ENCODE results near the gene EPYC.

Gene EPYC

DNA sequence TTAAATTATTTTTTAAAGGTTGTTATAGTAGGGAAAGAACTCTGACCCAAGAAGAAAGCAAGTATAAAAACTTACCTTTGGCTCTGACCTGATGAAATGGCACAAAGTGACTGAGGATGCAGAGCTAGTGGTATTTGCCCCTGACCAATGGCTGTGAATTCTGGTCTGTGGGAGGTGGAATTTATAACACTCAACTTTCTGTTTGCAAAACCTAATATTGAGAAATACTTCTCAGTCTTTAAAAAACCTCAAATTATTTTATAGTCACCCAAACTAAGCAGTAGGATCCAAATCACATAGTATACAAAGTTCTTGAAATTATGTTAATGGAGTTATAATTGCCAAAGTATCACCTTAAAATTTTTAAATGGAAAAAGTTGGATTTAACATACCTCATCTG is at the start of gene EPYC:
Gene EPYC (minus strand): TSS at position 101 of the 400 bp plus-strand sequence. CDS start 2,407 bp downstream, outside the sequence.
- no peak for DNase-seq

DNA sequence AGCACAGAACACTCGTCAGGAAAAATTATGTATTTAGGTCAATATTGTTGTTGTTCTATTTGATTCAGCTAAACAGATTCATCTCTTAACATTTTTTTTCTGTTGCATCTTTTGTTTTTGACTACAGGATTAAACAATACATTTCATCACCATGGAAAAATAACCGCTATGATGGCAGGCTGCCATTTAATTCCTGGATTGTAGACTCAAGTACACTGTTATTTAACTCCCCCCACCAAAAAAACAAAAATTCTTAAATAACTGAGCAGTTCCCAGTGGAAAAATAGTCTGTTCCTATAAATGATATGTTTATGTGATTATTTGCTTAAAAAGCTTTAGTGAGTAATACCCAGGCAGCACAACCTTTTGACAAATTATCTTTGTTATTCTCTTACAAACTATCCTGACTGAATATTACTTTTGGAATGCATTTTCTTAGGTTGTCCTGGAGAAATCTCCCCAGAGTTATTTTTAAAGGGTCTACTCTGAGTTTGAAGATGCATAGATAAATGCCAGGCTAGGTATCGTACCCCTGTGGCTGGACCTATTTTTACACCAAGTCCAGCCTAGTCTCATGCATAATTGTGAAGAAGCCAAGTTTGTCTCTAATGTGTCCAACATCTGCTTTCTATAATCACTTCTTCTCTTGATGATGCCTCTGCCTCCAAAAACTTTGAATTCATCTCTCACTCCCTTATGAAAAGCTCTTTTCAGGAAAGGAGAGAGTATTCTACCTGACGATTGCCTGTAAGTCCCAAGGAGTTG is 49.4 kb upstream of the EPYC start:
- peak; percentile 88 for DNase-seq

DNA sequence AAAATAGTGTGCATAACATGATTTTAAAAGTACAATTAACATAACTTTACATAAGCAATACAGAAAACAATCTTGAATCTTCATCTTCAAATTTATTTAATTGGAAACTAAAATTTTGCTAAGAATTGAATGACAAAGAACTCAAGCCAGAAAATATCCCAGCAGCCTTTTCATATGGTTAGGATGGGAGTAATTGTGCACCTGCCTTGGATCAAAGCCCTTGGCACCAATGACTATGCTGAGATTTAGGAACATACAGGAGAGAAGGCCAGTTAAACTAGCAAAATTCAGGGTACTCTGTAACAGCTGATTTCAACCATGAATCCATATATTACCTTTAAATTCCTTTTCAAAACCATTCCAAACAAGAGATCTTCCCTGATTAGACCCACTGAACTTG is 47.3 kb upstream of the EPYC start:
- DNase-seq = no peak

- no peak for DNase-seq
These were observed 39.8 kb upstream of the EPYC start for GRCh38 chr12:91044586-91044985.

DNA sequence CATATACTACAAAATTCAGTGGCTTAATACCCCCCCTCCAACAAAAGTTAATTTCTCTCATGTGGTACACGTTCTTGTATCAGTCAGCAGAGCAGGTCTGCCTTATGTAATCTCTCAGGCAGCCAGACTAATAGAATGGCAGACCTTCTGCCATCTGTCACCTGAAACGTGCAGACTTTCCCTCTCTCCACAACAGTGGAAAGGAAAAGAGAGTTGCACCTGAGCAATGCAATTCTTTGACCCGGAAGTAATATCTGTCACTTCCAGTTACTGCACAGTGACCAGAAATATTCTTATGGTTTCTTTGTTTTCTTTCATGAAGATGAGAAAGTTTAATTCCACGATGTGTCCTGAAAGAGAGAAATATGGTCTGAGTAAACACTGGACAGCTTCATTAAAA is 38.6 kb upstream of the EPYC start:
- DNase-seq = no peak

- peak; percentile 8 for DNase-seq
These were observed 35.5 kb upstream of the EPYC start for GRCh38 chr12:91040096-91040755.

DNA sequence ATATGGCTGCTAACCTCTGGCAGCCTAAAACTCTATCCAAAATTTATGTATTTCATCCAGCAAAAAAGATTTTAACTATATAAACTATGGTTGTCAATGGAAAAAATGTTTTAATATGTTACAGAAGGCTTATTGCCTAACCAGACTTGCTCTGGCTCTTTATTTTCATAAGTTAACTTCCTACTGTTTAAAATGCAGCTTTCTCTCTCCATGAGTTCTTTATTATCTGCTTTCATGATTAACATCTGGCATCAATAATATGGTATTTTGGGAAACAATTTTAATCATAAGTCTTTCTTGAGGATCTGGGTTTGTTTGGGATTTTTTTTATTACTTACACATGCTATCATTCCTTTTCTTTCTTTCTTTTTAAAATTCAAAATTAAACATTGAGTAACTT is 32.5 kb upstream of the EPYC start:
- DNase-seq = peak; percentile 69

DNA sequence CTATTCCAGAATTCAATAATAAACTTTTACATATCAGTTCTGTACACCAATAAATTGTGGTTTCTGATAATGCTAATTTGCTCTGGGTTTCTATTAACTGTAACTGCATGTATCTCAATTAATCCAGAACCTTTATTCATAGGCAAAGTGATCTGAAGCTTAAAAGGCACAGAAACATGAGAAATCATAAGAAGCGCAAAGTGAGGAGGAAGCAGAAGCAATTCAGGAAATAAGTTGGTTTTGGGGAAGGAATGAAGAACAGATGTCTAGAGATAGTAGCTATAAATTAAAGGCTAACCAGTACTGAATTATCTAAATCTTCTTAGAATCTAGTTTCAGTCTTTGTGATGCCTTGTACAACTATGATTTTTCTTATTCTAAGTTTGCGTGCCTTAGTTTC is 28.5 kb upstream of the EPYC start:
- DNase-seq = no peak

DNA sequence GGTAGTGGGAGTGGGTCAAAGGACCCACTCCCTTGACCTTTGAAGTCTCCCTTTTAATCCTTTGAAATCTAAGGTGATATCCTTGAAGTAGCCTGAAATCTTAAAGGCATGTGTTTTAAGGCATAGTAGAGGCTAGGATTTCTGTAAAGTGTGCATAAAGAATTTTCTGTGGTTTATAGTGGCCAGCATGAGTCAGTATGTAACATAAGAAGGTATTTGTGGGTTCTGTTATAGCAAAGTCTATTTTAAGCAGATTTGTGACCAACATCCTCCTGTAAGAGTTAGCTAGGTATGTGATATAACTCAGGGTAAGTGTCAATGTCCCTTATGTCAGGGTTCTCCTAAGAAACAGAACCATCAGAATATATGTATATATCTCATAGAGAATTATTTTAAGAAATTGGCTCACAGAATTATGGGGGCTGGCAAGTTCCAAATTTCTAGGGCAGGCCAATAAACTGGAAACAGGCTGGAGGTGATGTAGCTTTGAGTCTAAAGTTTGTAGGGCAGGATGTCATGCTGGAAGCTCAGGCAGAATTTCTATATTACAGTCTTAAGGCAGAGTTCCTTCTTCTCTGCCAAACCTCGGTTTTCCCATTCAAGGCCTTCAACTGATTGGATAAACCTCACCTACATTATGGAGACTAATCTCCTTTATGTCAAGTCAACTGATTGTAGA is 18.7 kb upstream of the EPYC start:
- DNase-seq = peak; percentile 92

DNA sequence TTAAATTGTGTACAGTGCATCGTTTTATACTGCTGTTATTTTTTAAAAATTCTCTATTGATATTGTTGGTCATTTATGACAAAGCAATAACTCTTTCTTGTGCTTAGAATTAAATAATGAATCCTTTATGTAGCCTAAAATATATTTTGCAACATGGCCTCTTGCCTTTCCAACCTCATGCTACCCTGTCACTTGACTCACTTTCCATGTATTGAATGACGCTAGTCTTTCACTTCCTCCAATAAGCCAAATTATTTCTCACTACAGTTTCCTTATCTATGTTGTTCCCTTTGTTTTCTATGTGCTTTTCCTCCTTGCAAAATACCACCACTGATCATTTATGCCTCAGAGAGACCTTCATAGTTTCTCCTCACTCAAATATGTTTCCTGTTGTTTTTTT is 16.3 kb upstream of the EPYC start:
- no peak for DNase-seq

DNA sequence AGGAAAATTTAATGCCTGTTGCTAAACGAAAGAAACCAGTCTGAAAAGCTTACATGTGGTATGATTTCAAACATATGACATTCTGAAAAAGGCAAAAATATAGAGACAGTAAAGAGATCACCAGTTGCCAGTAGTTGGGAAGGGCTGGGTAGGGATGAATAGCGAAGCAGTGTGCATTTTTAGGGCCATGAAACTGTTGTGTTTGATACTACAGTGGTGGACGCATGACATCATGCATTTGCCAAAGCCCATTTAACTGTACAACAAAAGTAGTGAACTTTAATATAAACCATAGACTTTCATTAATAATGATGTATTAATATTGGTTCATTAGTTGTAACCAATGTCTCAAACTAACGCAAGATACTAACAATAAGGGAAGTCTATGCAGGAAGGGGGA is 14.7 kb upstream of the EPYC start:
- DNase-seq = no peak

- DNase-seq = no peak
These were observed 12.9 kb upstream of the EPYC start for GRCh38 chr12:91017511-91018263.

- DNase-seq = no peak
These were observed 12.3 kb upstream of the EPYC start for GRCh38 chr12:91017043-91017442.

GRCh38 chr12:91009319-91009950 is 4.7 kb upstream of the EPYC start:
- no peak for DNase-seq

DNA sequence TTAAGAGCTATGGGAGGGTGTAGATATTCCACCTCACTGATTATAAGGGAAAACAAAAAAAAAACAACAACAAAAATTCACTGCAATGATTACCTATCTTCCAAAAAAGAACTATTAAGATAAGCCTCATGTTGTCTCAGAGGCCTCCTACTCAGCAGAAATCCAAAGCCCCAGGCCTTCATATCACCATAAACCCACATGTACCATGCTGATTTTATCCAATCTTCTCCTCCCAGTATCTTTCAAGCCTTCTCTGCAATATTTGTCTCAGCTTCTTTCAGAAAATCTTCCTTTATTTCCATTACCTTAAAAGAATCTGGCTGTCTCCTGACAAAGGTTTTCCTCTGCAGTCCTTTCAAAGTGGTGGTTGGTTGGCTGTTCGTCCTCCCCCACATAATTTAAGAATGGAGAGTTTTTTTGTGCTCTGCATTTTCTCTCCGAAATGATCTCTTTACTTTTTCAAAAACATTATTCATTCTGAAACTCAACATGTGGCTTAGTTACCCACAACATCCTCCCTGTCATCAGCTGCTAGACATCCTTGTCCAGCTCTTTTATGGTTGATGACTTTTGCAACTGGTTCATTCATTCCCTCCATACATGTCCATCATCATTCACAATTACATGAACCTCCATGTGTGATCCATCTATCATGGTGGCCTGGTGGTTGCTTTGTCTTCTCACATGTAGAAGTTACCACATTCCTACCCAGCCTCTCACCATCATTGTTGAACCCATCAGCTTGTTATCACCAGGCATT is 2.9 kb upstream of the EPYC start:
- no peak for DNase-seq

DNA sequence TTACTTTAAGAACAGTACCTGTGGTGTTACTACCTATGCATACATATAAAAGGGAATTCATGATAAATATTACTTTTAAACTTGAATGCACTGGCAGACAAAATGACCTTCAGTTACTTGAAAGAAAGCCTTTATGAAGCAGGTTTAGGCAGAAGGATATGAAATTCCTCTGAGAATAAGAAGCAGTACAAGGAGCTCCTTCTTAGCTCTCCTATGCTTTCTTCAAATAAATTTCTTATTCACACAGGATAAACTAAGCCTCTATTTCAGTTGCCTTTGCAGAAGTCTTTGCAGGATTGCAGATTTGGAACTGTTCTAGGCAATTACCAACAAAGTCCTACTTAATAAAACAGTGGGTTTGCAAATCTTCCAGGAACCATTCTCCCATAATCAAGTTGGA is 1.0 kb downstream of the EPYC start:
- DNase-seq = no peak

DNA sequence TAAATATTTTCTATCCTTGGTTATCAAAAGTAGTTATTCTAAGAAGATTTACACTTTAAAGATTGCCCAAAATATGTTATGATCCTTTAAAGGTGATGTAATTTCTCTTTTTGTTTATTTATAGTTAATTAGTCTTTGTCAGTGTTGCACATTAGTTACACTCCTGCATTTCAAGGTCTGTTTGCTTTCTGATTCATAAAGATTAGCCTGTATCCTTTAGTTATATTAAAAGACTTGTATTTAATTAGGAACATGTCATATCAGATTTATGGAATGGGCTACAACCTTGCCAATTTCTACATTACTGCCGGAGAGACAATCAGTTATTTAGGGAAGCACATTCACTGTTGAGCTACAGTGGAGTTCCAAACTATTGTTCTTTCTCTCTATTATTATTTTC is 3.5 kb downstream of the EPYC start:
- DNase-seq = no peak

DNA sequence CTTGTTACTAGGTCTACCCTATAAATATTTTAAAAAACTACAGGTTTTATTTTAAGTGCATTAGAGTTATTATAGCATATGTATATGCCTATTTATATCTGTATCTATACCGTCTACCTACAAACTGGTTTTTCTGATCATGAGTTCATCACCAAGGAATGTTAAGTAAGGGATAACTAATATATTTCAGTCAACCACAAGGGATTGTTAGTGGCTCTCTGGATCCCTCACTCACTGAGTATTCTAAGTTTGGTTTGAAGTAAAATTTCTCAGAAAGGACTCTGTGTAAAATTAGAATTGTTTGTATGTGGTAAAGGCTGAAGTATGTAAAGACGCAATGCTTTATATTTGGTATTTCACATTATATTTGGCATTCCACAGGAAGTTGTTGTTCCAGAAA is 4.8 kb downstream of the EPYC start:
- peak; percentile 78 for DNase-seq

- peak; percentile 43 for DNase-seq
These were observed 5.2 kb downstream of the EPYC start for GRCh38 chr12:90999527-90999926.

- no peak for DNase-seq
These were observed 9.8 kb downstream of the EPYC start for GRCh38 chr12:90995010-90995409.

- no peak for DNase-seq
These were observed 12.8 kb downstream of the EPYC start for GRCh38 chr12:90991952-90992465.

GRCh38 chr12:90990611-90991010 is 14.2 kb downstream of the EPYC start:
- DNase-seq = no peak

Data from fibroblast of skin of right biceps (primary cell).